ENCODE measurements around the gene KRT73.

KRT73 gene

DNA sequence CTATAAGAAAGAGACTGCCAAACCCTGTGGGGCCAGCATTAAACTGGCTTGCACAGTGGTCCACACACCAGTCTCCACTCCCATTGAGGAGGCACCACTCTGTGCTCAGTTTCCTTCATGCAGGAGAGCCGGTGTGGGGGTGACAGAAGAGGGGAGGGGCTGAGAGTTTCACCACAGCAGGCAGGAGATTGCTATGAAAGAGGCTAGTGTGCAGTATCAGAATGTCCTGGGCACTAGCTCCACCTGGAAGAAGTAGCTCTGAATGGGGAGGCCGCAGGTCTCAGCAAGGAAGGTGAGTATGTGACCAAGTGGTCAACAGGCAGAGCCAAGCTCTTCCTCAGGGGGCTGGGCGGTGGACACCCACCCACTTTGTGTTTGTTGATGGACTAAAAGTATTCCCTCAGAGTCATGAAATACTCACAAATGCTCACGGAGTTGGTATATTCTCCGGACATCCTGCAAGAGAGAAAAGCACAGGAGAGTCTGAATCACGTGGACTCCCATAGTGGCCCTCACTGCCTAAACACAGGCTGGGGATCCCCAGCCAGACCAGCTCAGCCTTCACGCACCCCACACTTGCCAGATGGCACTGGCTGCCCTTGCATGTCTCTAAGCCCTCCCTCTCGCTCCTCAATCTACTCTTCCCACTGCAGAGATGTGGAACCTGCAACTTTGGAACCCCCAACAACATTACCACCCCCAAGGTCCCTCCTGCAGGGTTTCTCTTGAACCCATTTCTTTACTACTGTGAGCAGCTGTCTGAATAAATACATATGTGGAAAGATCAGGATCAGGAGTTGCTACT is 9.3 kb downstream of the KRT73 start:
- H3K4me3 ChIP-seq (replicated peaks; ENCODE audit: low read depth, low read length) = no peak overlapping the region
- DNase-seq (ENCODE audit: low read depth) = no peak
- no peak for TF ChIP-seq CTCF (IDR thresholded peaks at IDR 0.05; ENCODE audit: low read length, missing control alignments)

GRCh38 chr12:52608161-52608560 is 10.2 kb downstream of the KRT73 start:
- TF ChIP-seq CTCF (IDR thresholded peaks at IDR 0.05; ENCODE audit: low read length, missing control alignments) = no peak
- no peak overlapping the region for H3K4me3 ChIP-seq (replicated peaks; ENCODE audit: low read depth, low read length)
- no peak for DNase-seq (ENCODE audit: low read depth)

- DNase-seq (ENCODE audit: low read depth) = no peak
- TF ChIP-seq CTCF (IDR thresholded peaks at IDR 0.05; ENCODE audit: low read length, missing control alignments) = no peak
- H3K4me3 ChIP-seq (replicated peaks; ENCODE audit: low read depth, low read length) = no peak overlapping the region
Measured at GRCh38 chr12:52607314-52607713, 11.0 kb downstream of the KRT73 start.

DNA sequence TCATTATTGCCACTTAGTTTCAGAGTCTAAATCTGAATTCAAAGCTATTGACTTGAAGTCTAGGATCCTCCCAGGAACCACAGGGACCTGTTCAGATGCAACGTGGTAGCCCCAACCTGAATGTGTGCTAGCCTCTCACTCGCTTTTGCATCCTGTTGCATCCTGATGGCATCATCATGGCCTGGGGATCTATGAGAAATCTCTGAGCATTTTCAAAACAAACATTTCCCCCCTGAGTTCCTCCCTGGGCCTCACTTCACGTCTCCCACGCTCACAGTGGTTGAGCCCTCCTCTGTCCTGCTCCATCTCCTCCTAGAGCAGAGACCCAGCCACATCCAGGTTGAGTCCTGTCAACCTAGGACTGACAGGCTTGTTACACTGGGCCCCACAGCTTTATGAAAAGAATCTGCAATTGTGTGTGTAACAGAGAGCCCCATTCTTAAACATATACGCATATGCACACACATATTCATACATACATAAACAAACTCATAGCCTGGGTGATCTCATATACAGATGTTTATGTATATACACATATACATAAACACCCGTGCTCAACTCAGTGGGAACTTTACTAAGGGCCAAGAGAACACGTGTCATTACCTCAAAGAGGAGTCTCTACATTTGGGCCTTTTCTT is 11.7 kb downstream of the KRT73 start:
- no peak for TF ChIP-seq CTCF (IDR thresholded peaks at IDR 0.05; ENCODE audit: low read length, missing control alignments)
- no peak overlapping the region for H3K4me3 ChIP-seq (replicated peaks; ENCODE audit: low read depth, low read length)
- DNase-seq (ENCODE audit: low read depth) = no peak

GRCh38 chr12:52606096-52606495 is 12.3 kb downstream of the KRT73 start:
- no peak for TF ChIP-seq CTCF (IDR thresholded peaks at IDR 0.05; ENCODE audit: low read length, missing control alignments)
- no peak for DNase-seq (ENCODE audit: low read depth)
- H3K4me3 ChIP-seq (replicated peaks; ENCODE audit: low read depth, low read length) = no peak overlapping the region

GRCh38 chr12:52605542-52605941 is 12.8 kb downstream of the KRT73 start:
- no peak for TF ChIP-seq CTCF (IDR thresholded peaks at IDR 0.05; ENCODE audit: low read length, missing control alignments)
- DNase-seq (ENCODE audit: low read depth) = no peak
- no peak overlapping the region for H3K4me3 ChIP-seq (replicated peaks; ENCODE audit: low read depth, low read length)
